GM23248 (cell line): ENCODE results near the gene ZNF75A.

Source experiments
- EZH2 ChIP-seq: fragments of 200-600 bp; sonication (generic); IDR thresholded peaks from 2 replicates; pipeline ENCODE4 v1.6.1; 2018; ENCODE audit warnings: antibody characterized with exemption, mild to moderate bottlenecking; ENCODE audit not compliant: insufficient read depth, poor library complexity, severe bottlenecking
- EZH2phosphoT487 ChIP-seq: fragments of 200-600 bp; sonication (generic); IDR thresholded peaks from 2 replicates; pipeline ENCODE4 v1.6.1; 2018; ENCODE audit warnings: antibody characterized with exemption, moderate library complexity, mild to moderate bottlenecking, low read depth; ENCODE audit not compliant: insufficient read depth

DNA sequence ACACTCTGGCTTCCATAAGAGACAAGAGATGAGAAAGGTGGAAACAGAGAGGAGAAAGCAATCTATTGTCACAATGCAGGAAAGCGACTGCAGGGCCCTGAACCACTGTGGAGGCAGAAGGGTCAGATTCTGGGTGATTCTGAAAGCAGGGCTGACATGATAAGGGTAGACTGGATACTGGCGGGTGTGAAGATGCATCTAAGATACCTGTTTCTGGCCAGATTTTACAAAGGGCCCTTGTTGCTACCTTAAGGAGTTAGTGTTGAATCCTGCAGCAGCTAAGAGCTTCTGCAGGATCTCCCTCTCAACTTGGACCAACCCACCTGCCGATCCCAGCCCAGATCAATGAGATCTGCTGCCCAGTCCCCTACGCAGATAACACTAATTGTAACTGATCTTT lies 42.8 kb upstream of the ZNF75A start:
- TF ChIP-seq EZH2 (no peak), EZH2phosphoT487 (no peak)
